Mesothelial cell of epicardium (in vitro differentiated cells): ENCODE data around the gene ERICH6B. TPM values are rescaled to one million over a fixed set of nuclear protein-coding genes. Genes with fewer than 3 reads are reported as not detected.

Experiments
- DNase-seq, 2 experiments: peaks; one replicate each; pipeline ENCODE4 v3.0.0; 2021; ENCODE audit warnings: low spot score in 2 of 2; ENCODE audit not compliant: unreplicated experiment in 2 of 2
- H3K27ac Mint-ChIP-seq: 2 replicates; pipeline ENCODE4 v1.8.0; 2021; ENCODE audit warnings: mixed read lengths
- H3K27me3 Mint-ChIP-seq: 2 replicates; pipeline ENCODE4 v1.8.0; 2021; ENCODE audit warnings: low read depth, mixed read lengths
- H3K36me3 Mint-ChIP-seq: 2 replicates; pipeline ENCODE4 v1.8.0; 2021; ENCODE audit warnings: mixed read lengths
- H3K4me1 Mint-ChIP-seq: 2 replicates; pipeline ENCODE4 v1.8.0; 2021; ENCODE audit warnings: mixed read lengths
- H3K4me3 Mint-ChIP-seq: 2 replicates; pipeline ENCODE4 v1.8.0; 2021; ENCODE audit warnings: mild to moderate bottlenecking, moderate library complexity, mixed read lengths
- H3K9me3 Mint-ChIP-seq: 2 replicates; pipeline ENCODE4 v1.8.0; 2021; ENCODE audit warnings: mixed read lengths
- total RNA-seq: library from RNA; stranded (reverse); gene quantifications from 3 replicates; pipeline ENCODE4 v1.2.1, GENCODE V29; 2021
- TF ChIP-seq, protein P1 (sequence below): fragments of 200-600 bp; sonication (generic); IDR thresholded peaks from one replicate; pipeline ENCODE4 v1.5.0; 2021; ENCODE audit warnings: antibody characterized with exemption; ENCODE audit not compliant: unreplicated experiment

The ERICH6B gene
- total RNA-seq, 1 donor from 2014 or later: not detected

DNA sequence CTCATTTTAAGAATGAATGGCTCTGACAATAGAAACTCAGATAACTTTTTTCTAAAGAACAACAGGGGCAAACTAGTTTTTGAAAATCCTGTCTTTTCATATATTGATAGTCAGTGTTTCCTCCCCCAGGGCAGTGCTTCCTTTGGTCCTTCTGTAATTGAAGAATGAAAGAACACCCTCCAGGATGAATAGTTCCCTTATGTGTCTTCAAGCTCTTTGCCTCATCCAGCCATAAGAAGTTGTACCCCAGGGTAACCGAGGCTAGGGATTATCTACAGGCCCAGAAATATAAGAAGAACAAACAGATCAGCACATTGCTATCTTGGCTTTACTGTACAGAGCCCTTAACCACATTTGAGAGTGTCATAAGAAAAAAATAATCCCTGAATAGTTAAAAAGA lies 12.1 kb upstream of the ERICH6B start:
- no peak for DNase-seq
- TF ChIP-seq, protein P1, sequence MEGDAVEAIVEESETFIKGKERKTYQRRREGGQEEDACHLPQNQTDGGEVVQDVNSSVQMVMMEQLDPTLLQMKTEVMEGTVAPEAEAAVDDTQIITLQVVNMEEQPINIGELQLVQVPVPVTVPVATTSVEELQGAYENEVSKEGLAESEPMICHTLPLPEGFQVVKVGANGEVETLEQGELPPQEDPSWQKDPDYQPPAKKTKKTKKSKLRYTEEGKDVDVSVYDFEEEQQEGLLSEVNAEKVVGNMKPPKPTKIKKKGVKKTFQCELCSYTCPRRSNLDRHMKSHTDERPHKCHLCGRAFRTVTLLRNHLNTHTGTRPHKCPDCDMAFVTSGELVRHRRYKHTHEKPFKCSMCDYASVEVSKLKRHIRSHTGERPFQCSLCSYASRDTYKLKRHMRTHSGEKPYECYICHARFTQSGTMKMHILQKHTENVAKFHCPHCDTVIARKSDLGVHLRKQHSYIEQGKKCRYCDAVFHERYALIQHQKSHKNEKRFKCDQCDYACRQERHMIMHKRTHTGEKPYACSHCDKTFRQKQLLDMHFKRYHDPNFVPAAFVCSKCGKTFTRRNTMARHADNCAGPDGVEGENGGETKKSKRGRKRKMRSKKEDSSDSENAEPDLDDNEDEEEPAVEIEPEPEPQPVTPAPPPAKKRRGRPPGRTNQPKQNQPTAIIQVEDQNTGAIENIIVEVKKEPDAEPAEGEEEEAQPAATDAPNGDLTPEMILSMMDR: no peak
- H3K27ac Mint-ChIP-seq: no peak overlapping the region
- H3K36me3 Mint-ChIP-seq: no peaks in the 10 kb centered on the region
- no peaks in the 10 kb centered on the region for H3K4me1 Mint-ChIP-seq
- H3K9me3 Mint-ChIP-seq: no peaks in the 10 kb centered on the region
- peaks cover 44% of the 10 kb centered on the region for H3K27me3 Mint-ChIP-seq
- no peak overlapping the region for H3K4me3 Mint-ChIP-seq

GRCh38 chr13:45626731-45627374 lies 11.3 kb upstream of the ERICH6B start:
- Mint-ChIP-seq H3K9me3 (no peaks in the 10 kb centered on the region), H3K4me1 (no peaks in the 10 kb centered on the region), H3K27ac (no peak overlapping the region), H3K4me3 (no peak overlapping the region), H3K27me3 (peaks cover 52% of the 10 kb centered on the region), H3K36me3 (no peaks in the 10 kb centered on the region)
- no peak for DNase-seq
- TF ChIP-seq, protein P1: no peak

GRCh38 chr13:45623516-45624090 lies 8.1 kb upstream of the ERICH6B start:
- H3K27ac Mint-ChIP-seq: no peak overlapping the region
- DNase-seq: no peak
- no peaks in the 10 kb centered on the region for H3K4me1 Mint-ChIP-seq
- TF ChIP-seq, protein P1: peak; percentile 56
- no peaks in the 10 kb centered on the region for H3K36me3 Mint-ChIP-seq
- peaks cover 67% of the 10 kb centered on the region for H3K27me3 Mint-ChIP-seq
- H3K4me3 Mint-ChIP-seq: no peak overlapping the region
- peaks cover 12% of the 10 kb centered on the region for H3K9me3 Mint-ChIP-seq

DNA sequence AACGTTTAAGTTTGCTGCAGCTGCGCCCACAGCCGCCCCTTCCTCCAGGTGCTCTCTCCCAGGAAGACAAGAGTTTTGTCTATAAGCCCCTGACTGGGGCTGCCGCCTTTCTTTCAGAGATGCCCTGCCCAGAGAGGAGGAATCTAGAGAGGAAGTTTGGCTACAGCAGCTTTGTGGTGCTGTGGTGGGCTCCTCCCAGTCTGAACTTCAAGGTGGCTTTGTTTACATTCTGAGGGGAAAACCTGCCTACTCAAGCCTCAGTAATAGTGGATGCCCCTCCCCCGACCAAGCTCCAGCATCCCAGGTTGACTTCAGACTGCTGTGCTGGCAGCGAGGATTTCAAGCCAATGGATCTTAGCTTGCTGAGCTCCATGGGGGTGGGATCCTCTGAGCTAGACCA lies 6.4 kb upstream of the ERICH6B start:
- H3K4me1 Mint-ChIP-seq: no peaks in the 10 kb centered on the region
- H3K27ac Mint-ChIP-seq: no peak overlapping the region
- no peak overlapping the region for H3K4me3 Mint-ChIP-seq
- no peak for DNase-seq
- H3K27me3 Mint-ChIP-seq: peaks cover 80% of the 10 kb centered on the region
- H3K36me3 Mint-ChIP-seq: no peaks in the 10 kb centered on the region
- H3K9me3 Mint-ChIP-seq: peaks cover 12% of the 10 kb centered on the region
- TF ChIP-seq, protein P1: no peak

- Mint-ChIP-seq H3K9me3 (no peaks in the 10 kb centered on the region), H3K27ac (no peak overlapping the region), H3K4me3 (no peak overlapping the region), H3K27me3 (peaks cover 69% of the 10 kb centered on the region), H3K36me3 (no peaks in the 10 kb centered on the region), H3K4me1 (no peaks in the 10 kb centered on the region)
- DNase-seq: no peak
- TF ChIP-seq, protein P1: no peak
Observed at GRCh38 chr13:45607931-45608330, 7.6 kb downstream of the ERICH6B start.

GRCh38 chr13:45604892-45605291 lies 10.6 kb downstream of the ERICH6B start:
- TF ChIP-seq, protein P1: no peak
- Mint-ChIP-seq H3K36me3 (no peaks in the 10 kb centered on the region), H3K9me3 (no peaks in the 10 kb centered on the region), H3K27ac (no peak overlapping the region), H3K4me1 (no peaks in the 10 kb centered on the region), H3K27me3 (peaks cover 56% of the 10 kb centered on the region), H3K4me3 (no peak overlapping the region)
- no peak for DNase-seq
